A673 (cell line): Measurements from ENCODE around the gene PAQR5. TPM values are rescaled to one million over a fixed set of nuclear protein-coding genes. Genes with fewer than 3 reads are reported as not detected.
"Not testable (repeated sequence)": the region's sequence is repeated elsewhere in the genome, so short reads cannot be mapped to it uniquely, and the experiment has no call there.

Source experiments
- BruUV-seq: library from RNA; stranded (reverse); fragments of 400-500 nt; replicated peaks from 2 replicates; lab custom pipeline; 2021; lab: Mats Ljungman, UMichigan
- CTCF ChIA-PET: fragments of 300-600 bp; sonication (Branson Sonifier 250); formaldehyde crosslinking; loops from one replicate; lab custom pipeline; 2022; ENCODE audit warnings: antibody characterized with exemption; lab: Charles Lee
- POLR2A ChIA-PET: fragments of 300-600 bp; sonication (Branson Sonifier 250); formaldehyde crosslinking; loops from one replicate; lab custom pipeline; 2022; ENCODE audit warnings: antibody characterized with exemption; ENCODE audit not compliant: low non-redundant PET; lab: Charles Lee
- DNase-seq: peaks from one replicate; pipeline ENCODE4 v3.0.0-alpha.2; 2015; ENCODE audit warnings: low spot score
- H3K27ac ChIP-seq: fragments of 200-600 bp; sonication (generic); 2 replicates; pipeline ENCODE4 v1.5.1; 2016; ENCODE audit warnings: mixed run types, low read depth, mild to moderate bottlenecking, mixed read lengths, antibody characterized with exemption, low read length; ENCODE audit not compliant: poor library complexity, severe bottlenecking
- H3K27me3 ChIP-seq: fragments of 200-600 bp; sonication (generic); replicated peaks from 2 replicates; pipeline ENCODE4 v1.6.1; 2017; ENCODE audit warnings: mixed run types, low read depth, mild to moderate bottlenecking, mixed read lengths, antibody characterized with exemption, low read length; ENCODE audit not compliant: insufficient read depth, poor library complexity
- H3K36me3 ChIP-seq: fragments of 200-600 bp; sonication (generic); 2 replicates; pipeline ENCODE4 v1.6.1; 2016; ENCODE audit warnings: mixed run types, mild to moderate bottlenecking, mixed read lengths, antibody characterized with exemption, low read length; ENCODE audit not compliant: insufficient read depth, poor library complexity, severe bottlenecking
- H3K4me1 ChIP-seq: fragments of 200-600 bp; sonication (generic); 2 replicates; pipeline ENCODE4 v1.6.1; 2017; ENCODE audit warnings: mixed run types, mild to moderate bottlenecking, mixed read lengths, antibody characterized with exemption, low read length; ENCODE audit not compliant: insufficient read depth, poor library complexity, severe bottlenecking
- H3K4me3 ChIP-seq: fragments of 200-600 bp; sonication (generic); 2 replicates; pipeline ENCODE4 v1.5.1; 2016; ENCODE audit warnings: low read depth, mixed run types, mild to moderate bottlenecking, mixed read lengths, low read length; ENCODE audit not compliant: poor library complexity, severe bottlenecking
- H3K9me3 ChIP-seq: fragments of 200-600 bp; sonication (generic); 2 replicates; pipeline ENCODE4 v1.6.1; 2016; ENCODE audit warnings: mixed run types, low read depth, mild to moderate bottlenecking, mixed read lengths, antibody characterized with exemption, low read length; ENCODE audit not compliant: poor library complexity, severe bottlenecking
- CTCF ChIP-seq: fragments of 300-800, 200-600 bp; sonication (generic); conservative IDR thresholded peaks from 2 replicates; pipeline ENCODE4 v1.5.1; 2017; ENCODE audit warnings: low read depth, mild to moderate bottlenecking, antibody characterized with exemption, low read length, moderate library complexity, mixed read lengths
- EZH2 ChIP-seq: fragments of 200-600 bp; sonication (generic); IDR thresholded peaks from 2 replicates; pipeline ENCODE4 v1.6.1; 2017; ENCODE audit warnings: borderline replicate concordance, low read depth, mild to moderate bottlenecking, mixed read lengths, antibody characterized with exemption, low read length; ENCODE audit not compliant: poor library complexity, severe bottlenecking
- intact Hi-C: fragments of 100-400 bp; cut with micrococcal nuclease; formaldehyde crosslinking; loops from one replicate; pipeline ENCODE4 v1.10.0; 2022; ENCODE audit not compliant: unreplicated experiment
- total RNA-seq: library from RNA; stranded (reverse); gene quantifications from 2 replicates; pipeline ENCODE4 v1.2.3, GENCODE V29; 2021

Gene PAQR5
- total RNA-seq, 1 experiment from 2014 or later, result 19.1 TPM

GRCh38 chr15:69337138-69337537, 38.4 kb downstream of the PAQR5 start:
- no peak overlapping the region for H3K27ac ChIP-seq
- POLR2A ChIA-PET, result no interaction called here
- TF ChIP-seq CTCF (no peak), EZH2 (no peak)
- peaks cover 3% of the 10 kb centered on the region for H3K9me3 ChIP-seq
- H3K36me3 ChIP-seq, result peaks cover 5% of the 10 kb centered on the region
- H3K27me3 ChIP-seq, result no peaks in the 10 kb centered on the region
- no TSS peak for BruUV-seq
- peak; percentile 32 for DNase-seq
- CTCF ChIA-PET, result no interaction called here
- intact Hi-C loops, result no loop called here
- no peak overlapping the region for H3K4me3 ChIP-seq
- no peaks in the 10 kb centered on the region for H3K4me1 ChIP-seq

- Histone ChIP-seq H3K9me3 (peaks cover 3% of the 10 kb centered on the region), H3K27ac (no peak overlapping the region), H3K27me3 (no peaks in the 10 kb centered on the region), H3K4me3 (no peak overlapping the region), H3K36me3 (peaks cover 5% of the 10 kb centered on the region), H3K4me1 (no peaks in the 10 kb centered on the region)
- TF ChIP-seq CTCF, result no peak
- no peak for TF ChIP-seq EZH2
- ChIA-PET CTCF (no interaction called here), POLR2A (no interaction called here)
- intact Hi-C loops, result no loop called here
- BruUV-seq, result no TSS peak
- DNase-seq, result no peak
Measured at GRCh38 chr15:69338535-69339213, 40.0 kb downstream of the PAQR5 start.

GRCh38 chr15:69339214-69339543, 40.5 kb downstream of the PAQR5 start:
- POLR2A ChIA-PET, H3K4me3 ChIP-seq, BruUV-seq, H3K27ac ChIP-seq, H3K9me3 ChIP-seq, H3K36me3 ChIP-seq, H3K27me3 ChIP-seq, CTCF ChIA-PET, intact Hi-C loops, DNase-seq, H3K4me1 ChIP-seq: not testable (repeated sequence)
